Mesendoderm (in vitro differentiated cells): Measurements from ENCODE around the gene TMEM185A.

Experiments
- DNase-seq: peaks from one replicate; pipeline ENCODE4 v3.0.0; 2013
- H2AK5ac ChIP-seq: 2 replicates; pipeline ENCODE4 v1.6.1; 2013; ENCODE audit warnings: low read length, inconsistent platforms
- H2BK120ac ChIP-seq: 2 replicates; pipeline ENCODE4 v1.6.1; 2013; ENCODE audit warnings: low read depth, mild to moderate bottlenecking, low read length, moderate library complexity, mixed read lengths
- H2BK15ac ChIP-seq: replicated peaks from 2 replicates; pipeline ENCODE4 v1.6.1; 2013; ENCODE audit warnings: low read depth, mild to moderate bottlenecking, moderate library complexity
- H2BK5ac ChIP-seq: 2 replicates; pipeline ENCODE4 v1.6.1; 2013; ENCODE audit warnings: low read length, inconsistent platforms
- H3K18ac ChIP-seq: 2 replicates; pipeline ENCODE4 v1.6.1; 2013; ENCODE audit warnings: mild to moderate bottlenecking, low read length, mixed read lengths
- H3K23ac ChIP-seq: one replicate; pipeline ENCODE4 v1.6.1; 2013; ENCODE audit warnings: low read length
- H3K27ac ChIP-seq: 2 replicates; pipeline ENCODE4 v1.5.1; 2013; ENCODE audit warnings: low read depth, mild to moderate bottlenecking, inconsistent platforms, low read length, moderate library complexity
- H3K27me3 ChIP-seq: 2 replicates; pipeline ENCODE4 v1.6.1; 2013; ENCODE audit warnings: low read length, control low read depth, mild to moderate bottlenecking, inconsistent platforms; ENCODE audit not compliant: insufficient read depth, poor library complexity
- H3K36me3 ChIP-seq: 2 replicates; pipeline ENCODE4 v1.6.1; 2013; ENCODE audit warnings: low read length, inconsistent platforms; ENCODE audit not compliant: control insufficient read depth, insufficient read depth
- H3K4ac ChIP-seq: one replicate; pipeline ENCODE4 v1.6.1; 2013; ENCODE audit warnings: low read depth, mild to moderate bottlenecking, low read length, moderate library complexity
- H3K4me1 ChIP-seq: 2 replicates; pipeline ENCODE4 v1.6.1; 2013; ENCODE audit warnings: low read depth, low read length, inconsistent platforms; ENCODE audit not compliant: control insufficient read depth
- H3K4me2 ChIP-seq: 2 replicates; pipeline ENCODE4 v1.6.1; 2013; ENCODE audit warnings: low read length
- H3K4me3 ChIP-seq: 2 replicates; pipeline ENCODE4 v1.5.1; 2013; ENCODE audit warnings: mild to moderate bottlenecking, low read length
- H3K56ac ChIP-seq: one replicate; pipeline ENCODE4 v1.6.1; 2013; ENCODE audit warnings: low read length
- H3K79me1 ChIP-seq: 2 replicates; pipeline ENCODE4 v1.6.1; 2013; ENCODE audit warnings: low read length, inconsistent platforms
- H3K79me2 ChIP-seq: 2 replicates; pipeline ENCODE4 v1.6.1; 2013; ENCODE audit warnings: mild to moderate bottlenecking, low read length; ENCODE audit not compliant: control insufficient read depth, insufficient read depth
- H3K9ac ChIP-seq: 2 replicates; pipeline ENCODE4 v1.6.1; 2013; ENCODE audit warnings: low read length, inconsistent platforms
- H4K5ac ChIP-seq: one replicate; pipeline ENCODE4 v1.6.1; 2013; ENCODE audit warnings: low read length
- H4K8ac ChIP-seq: one replicate; pipeline ENCODE4 v1.6.1; 2013; ENCODE audit warnings: low read depth, mild to moderate bottlenecking, control low read depth, low read length, moderate library complexity
- WGBS: extraction: QIAGEN DNeasy Blood & Tissue Kit; methylation state at CpG from one replicate; pipeline ENCODE4 v1.1.7; 2013; ENCODE audit warnings: low lambda C conversion rate, missing lambda C conversion rate; ENCODE audit not compliant: insufficient coverage; ENCODE audit errors: extremely low coverage; 5-methylcytosine and 5-hydroxymethylcytosine counted together

Gene TMEM185A

DNA sequence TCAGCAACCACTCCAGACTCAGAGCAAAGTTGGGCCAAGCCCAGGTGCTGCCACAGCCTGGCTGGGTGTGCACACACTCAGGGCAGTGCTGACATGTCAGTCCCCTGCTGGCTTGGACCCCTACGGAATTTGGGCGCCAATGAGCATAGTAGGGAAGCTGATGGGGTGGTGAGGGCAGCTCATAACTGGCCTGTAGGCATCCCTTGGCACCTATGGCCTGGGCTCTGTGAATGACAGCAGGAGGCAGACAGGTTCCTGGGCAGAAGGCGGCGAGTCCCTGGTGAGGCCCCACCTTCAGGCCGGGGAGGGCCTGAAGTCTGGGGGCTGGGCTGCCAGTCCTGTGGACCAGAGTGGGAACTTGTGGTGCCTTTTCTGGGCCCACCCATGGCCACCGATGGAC, 15.9 kb upstream of the TMEM185A start:
- H3K4me2 ChIP-seq: no peak overlapping the region
- H3K27me3 ChIP-seq: no peaks in the 10 kb centered on the region
- H3K79me2 ChIP-seq: no peaks in the 10 kb centered on the region
- H2AK5ac ChIP-seq: no peak overlapping the region
- no peak overlapping the region for H3K4ac ChIP-seq
- H2BK5ac ChIP-seq: no peak overlapping the region
- no peak for DNase-seq
- H4K5ac ChIP-seq: no peak overlapping the region
- no peak overlapping the region for H4K8ac ChIP-seq
- no peak overlapping the region for H3K18ac ChIP-seq
- no CpG with 5 or more reads among the region's 6 CpGs for WGBS
- no peaks in the 10 kb centered on the region for H3K79me1 ChIP-seq
- H2BK15ac ChIP-seq: no peak overlapping the region
- H3K4me1 ChIP-seq: no peaks in the 10 kb centered on the region
- no peak overlapping the region for H2BK120ac ChIP-seq
- no peak overlapping the region for H3K27ac ChIP-seq
- no peaks in the 10 kb centered on the region for H3K36me3 ChIP-seq
- H3K4me3 ChIP-seq: no peak overlapping the region
- H3K56ac ChIP-seq: no peak overlapping the region
- H3K23ac ChIP-seq: no peak overlapping the region
- no peak overlapping the region for H3K9ac ChIP-seq

DNA sequence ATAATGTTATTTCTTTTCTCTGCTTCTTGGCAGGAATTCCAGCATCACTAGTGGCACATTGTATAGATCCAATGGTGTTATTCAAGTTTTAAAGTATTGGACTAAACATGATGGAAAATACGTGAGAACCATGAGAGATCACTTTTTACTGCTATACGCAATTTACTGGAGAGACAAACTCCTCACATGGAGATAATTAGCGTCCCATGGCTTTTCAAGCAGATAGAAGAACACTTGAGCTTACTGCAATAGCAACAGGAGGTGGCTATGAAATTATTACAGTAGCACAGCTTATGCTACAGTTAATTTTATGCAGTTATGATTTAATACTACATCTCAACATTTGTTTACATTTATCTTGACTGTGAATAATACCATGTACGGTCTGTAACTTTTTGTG, 11.9 kb upstream of the TMEM185A start:
- no peak overlapping the region for H2BK5ac ChIP-seq
- no peak overlapping the region for H3K9ac ChIP-seq
- H4K5ac ChIP-seq: no peak overlapping the region
- H3K27ac ChIP-seq: no peak overlapping the region
- no peak for DNase-seq
- no peak overlapping the region for H3K56ac ChIP-seq
- no peak overlapping the region for H2BK15ac ChIP-seq
- no peaks in the 10 kb centered on the region for H3K4me1 ChIP-seq
- no peak overlapping the region for H3K4me2 ChIP-seq
- H3K79me2 ChIP-seq: no peaks in the 10 kb centered on the region
- no peak overlapping the region for H2BK120ac ChIP-seq
- H3K23ac ChIP-seq: no peak overlapping the region
- H3K4me3 ChIP-seq: no peak overlapping the region
- no CpG with 5 or more reads among the region's 4 CpGs for WGBS
- H3K18ac ChIP-seq: no peak overlapping the region
- H3K79me1 ChIP-seq: no peaks in the 10 kb centered on the region
- no peak overlapping the region for H3K4ac ChIP-seq
- no peak overlapping the region for H2AK5ac ChIP-seq
- H4K8ac ChIP-seq: no peak overlapping the region
- H3K27me3 ChIP-seq: no peaks in the 10 kb centered on the region
- no peaks in the 10 kb centered on the region for H3K36me3 ChIP-seq

DNA sequence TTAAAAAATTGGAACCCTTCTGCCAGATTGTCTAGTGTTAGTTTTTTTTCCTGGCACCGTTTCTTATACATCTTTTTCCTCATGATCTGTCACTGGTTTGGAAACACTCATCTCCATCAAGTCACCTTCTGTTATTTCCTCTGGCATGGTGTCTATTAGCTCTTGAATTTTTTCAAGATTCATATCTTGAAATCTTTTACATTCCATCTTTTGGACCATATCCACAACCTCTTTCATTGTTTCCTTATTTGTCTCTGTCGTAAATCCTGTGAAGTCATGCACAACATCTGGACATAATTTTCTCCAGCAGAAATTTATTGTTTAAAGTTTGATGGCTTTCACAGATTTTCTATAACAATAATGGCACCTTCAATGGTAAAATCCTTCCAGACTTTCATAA, 10.2 kb upstream of the TMEM185A start:
- no peak overlapping the region for H3K27ac ChIP-seq
- no peaks in the 10 kb centered on the region for H3K27me3 ChIP-seq
- no peak overlapping the region for H2BK120ac ChIP-seq
- no peak overlapping the region for H2BK5ac ChIP-seq
- no peak overlapping the region for H3K4ac ChIP-seq
- H3K4me1 ChIP-seq: no peaks in the 10 kb centered on the region
- no peak for DNase-seq
- no peak overlapping the region for H4K8ac ChIP-seq
- H3K9ac ChIP-seq: no peak overlapping the region
- H3K4me3 ChIP-seq: no peak overlapping the region
- no peaks in the 10 kb centered on the region for H3K36me3 ChIP-seq
- H2AK5ac ChIP-seq: no peak overlapping the region
- no CpG with 5 or more reads among the region's 2 CpGs for WGBS
- H3K4me2 ChIP-seq: no peak overlapping the region
- no peak overlapping the region for H3K23ac ChIP-seq
- no peaks in the 10 kb centered on the region for H3K79me1 ChIP-seq
- no peak overlapping the region for H4K5ac ChIP-seq
- H3K79me2 ChIP-seq: no peaks in the 10 kb centered on the region
- no peak overlapping the region for H2BK15ac ChIP-seq
- H3K56ac ChIP-seq: no peak overlapping the region
- H3K18ac ChIP-seq: no peak overlapping the region

DNA sequence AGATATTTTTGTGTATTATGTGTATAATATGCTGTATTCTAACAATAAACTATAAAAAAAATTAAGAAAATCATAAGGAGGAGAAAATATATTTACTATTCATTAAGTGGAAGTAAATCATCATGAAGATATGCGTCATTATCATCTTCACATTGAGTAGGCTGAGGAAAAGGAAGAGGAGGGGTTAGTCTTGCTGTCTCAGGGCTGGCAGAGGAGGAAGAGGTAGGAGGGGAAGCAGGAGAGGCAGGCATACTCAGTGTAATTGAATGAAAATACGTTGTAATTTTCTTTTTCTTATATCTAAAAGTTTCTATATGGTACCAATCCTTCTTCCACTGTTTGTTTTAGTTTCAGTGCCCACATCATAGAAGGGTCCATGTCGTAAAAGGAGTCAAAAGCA, 9.8 kb upstream of the TMEM185A start:
- H3K79me2 ChIP-seq: no peaks in the 10 kb centered on the region
- no peak overlapping the region for H2BK15ac ChIP-seq
- H3K23ac ChIP-seq: no peak overlapping the region
- H3K79me1 ChIP-seq: no peaks in the 10 kb centered on the region
- H3K56ac ChIP-seq: no peak overlapping the region
- no peak overlapping the region for H3K4me3 ChIP-seq
- no peak overlapping the region for H3K4me2 ChIP-seq
- no peak overlapping the region for H4K5ac ChIP-seq
- no peak overlapping the region for H3K18ac ChIP-seq
- no peak overlapping the region for H2BK5ac ChIP-seq
- no peaks in the 10 kb centered on the region for H3K36me3 ChIP-seq
- no peak overlapping the region for H2AK5ac ChIP-seq
- H3K27me3 ChIP-seq: no peaks in the 10 kb centered on the region
- no peak overlapping the region for H4K8ac ChIP-seq
- H3K9ac ChIP-seq: no peak overlapping the region
- H2BK120ac ChIP-seq: no peak overlapping the region
- DNase-seq: no peak
- no peak overlapping the region for H3K4ac ChIP-seq
- WGBS: no CpG with 5 or more reads among the region's 3 CpGs
- no peaks in the 10 kb centered on the region for H3K4me1 ChIP-seq
- H3K27ac ChIP-seq: no peak overlapping the region

DNA sequence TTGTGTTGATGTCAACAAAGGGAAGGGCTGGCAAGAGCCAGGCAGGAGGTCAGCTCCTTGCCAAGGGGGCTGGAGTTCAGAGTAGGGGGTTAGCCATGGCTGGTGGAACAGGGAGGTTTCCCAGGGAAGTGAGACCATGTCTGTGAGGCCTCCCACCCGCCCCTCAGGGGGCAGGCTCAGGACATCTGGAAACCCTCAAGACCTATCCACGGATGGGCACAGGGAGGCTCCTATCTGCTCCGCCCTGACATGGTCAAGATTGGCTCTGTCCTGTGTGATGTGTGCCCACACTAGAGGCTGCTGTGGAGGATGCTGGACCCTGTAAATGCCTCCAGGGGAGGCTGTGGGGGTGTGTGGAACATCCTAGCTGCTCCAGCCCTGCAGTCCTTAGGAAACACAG, 8.0 kb upstream of the TMEM185A start:
- WGBS: no CpG with 5 or more reads among the region's 3 CpGs

DNA sequence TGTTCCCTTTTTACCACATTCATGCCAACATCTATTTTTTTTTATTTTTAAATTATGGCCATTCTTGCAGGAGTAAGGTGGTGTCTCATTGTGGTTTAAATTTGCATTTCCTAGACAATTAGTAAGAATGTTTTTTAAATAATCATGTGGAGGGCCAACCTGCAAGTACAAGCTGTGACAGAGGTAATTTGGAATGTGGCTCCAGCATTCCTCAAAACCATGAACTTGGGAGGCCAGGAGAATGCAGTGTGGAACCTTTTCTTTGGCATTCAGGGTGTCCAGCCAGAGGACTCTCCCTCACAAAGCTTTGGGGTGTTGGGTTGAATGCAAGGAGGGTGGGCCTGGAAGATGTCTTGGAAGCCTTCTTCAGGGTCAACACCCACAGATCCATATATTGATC, 7.3 kb upstream of the TMEM185A start:
- H3K23ac ChIP-seq: no peak overlapping the region
- peak; percentile 36 for DNase-seq
- H2BK5ac ChIP-seq: no peak overlapping the region
- H2BK15ac ChIP-seq: no peak overlapping the region
- H4K8ac ChIP-seq: no peak overlapping the region
- H3K4me2 ChIP-seq: no peak overlapping the region
- no peaks in the 10 kb centered on the region for H3K36me3 ChIP-seq
- no peak overlapping the region for H2BK120ac ChIP-seq
- H3K56ac ChIP-seq: no peak overlapping the region
- H3K27me3 ChIP-seq: no peaks in the 10 kb centered on the region
- H3K79me1 ChIP-seq: no peaks in the 10 kb centered on the region
- H2AK5ac ChIP-seq: no peak overlapping the region
- no peak overlapping the region for H3K4me3 ChIP-seq
- H3K27ac ChIP-seq: no peak overlapping the region
- no peaks in the 10 kb centered on the region for H3K4me1 ChIP-seq
- no peak overlapping the region for H4K5ac ChIP-seq
- H3K79me2 ChIP-seq: no peaks in the 10 kb centered on the region
- H3K18ac ChIP-seq: no peak overlapping the region
- no peak overlapping the region for H3K4ac ChIP-seq
- no peak overlapping the region for H3K9ac ChIP-seq

More for the DNA sequence above, 8.0 kb upstream of the TMEM185A start:
- Histone ChIP-seq H3K4ac (no peak overlapping the region), H3K79me1 (no peaks in the 10 kb centered on the region), H3K4me1 (no peaks in the 10 kb centered on the region), H3K4me3 (no peak overlapping the region), H2BK5ac (no peak overlapping the region), H3K36me3 (no peaks in the 10 kb centered on the region), H3K23ac (no peak overlapping the region), H4K5ac (no peak overlapping the region), H3K27me3 (no peaks in the 10 kb centered on the region), H3K56ac (no peak overlapping the region), H3K27ac (no peak overlapping the region), H2BK15ac (no peak overlapping the region), H4K8ac (no peak overlapping the region), H2BK120ac (no peak overlapping the region), H3K18ac (no peak overlapping the region), H3K9ac (no peak overlapping the region), H2AK5ac (no peak overlapping the region), H3K4me2 (no peak overlapping the region), H3K79me2 (no peaks in the 10 kb centered on the region)
- DNase-seq: no peak
